ENCODE data around the gene MRPS11.

DNA sequence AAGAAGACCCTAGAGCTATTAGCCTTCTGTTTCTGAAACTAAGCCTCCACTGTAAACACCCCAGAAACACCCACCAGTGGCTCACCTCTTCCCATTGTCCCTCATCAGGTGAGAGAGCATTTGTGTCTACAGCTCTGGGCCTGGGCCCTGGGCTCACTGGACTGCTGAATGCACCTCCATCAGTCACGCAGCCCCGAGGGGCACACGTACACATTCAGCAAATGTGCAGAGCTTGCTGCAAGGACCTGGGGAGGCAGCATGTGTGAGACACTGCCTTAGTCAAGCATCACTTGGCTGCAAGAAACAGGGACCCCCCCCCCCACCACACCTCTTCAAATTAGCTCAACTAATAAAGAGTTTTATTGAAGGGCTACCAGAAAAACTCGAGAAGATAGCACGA is 29.3 kb upstream of the MRPS11 start:
- TF ChIP-seq CTCF (IDR thresholded peaks at IDR 0.05) (no peak), POLR2A (IDR thresholded peaks at IDR 0.05) (no peak)

Data from uterus (tissue), 2 donors.